OCI-LY3 (cell line): ENCODE data around the gene DUSP6.

ENCODE experiments used
- CTCF ChIP-seq: fragments of 200-600, 300-600 bp; sonication (generic); IDR thresholded peaks from 2 replicates; pipeline ENCODE4 v1.5.1; 2014; ENCODE audit warnings: antibody characterized with exemption, low read length, low read depth
- EZH2phosphoT487 ChIP-seq: fragments of 200-600 bp; shearing (Covaris generic); IDR thresholded peaks from 2 replicates; pipeline ENCODE4 v1.6.1; 2018; ENCODE audit warnings: antibody characterized with exemption, mixed run types, low read depth

- TF ChIP-seq CTCF (no peak), EZH2phosphoT487 (no peak)
Measured at GRCh38 chr12:89311703-89312293, 40.5 kb downstream of the DUSP6 start.
